AG04449 (cell line): ENCODE results near the gene PUDP.
"Not testable (repeated sequence)": the region's sequence is repeated elsewhere in the genome, so short reads cannot be mapped to it uniquely, and the experiment has no call there.

Experiments used
- CTCF ChIA-PET: fragments of 350-600 bp; formaldehyde crosslinking; extraction: SDS; loops from one replicate; lab custom pipeline; 2021; ENCODE audit warnings: antibody characterized with exemption; lab: Yijun Ruan, JAX
- POLR2A ChIA-PET: fragments of 400-600, 350-600 bp; formaldehyde crosslinking; extraction: SDS; loops from one replicate; lab custom pipeline; 2020; ENCODE audit warnings: antibody characterized with exemption, inconsistent platforms; lab: Yijun Ruan, JAX
- DNase-seq: peaks from one replicate; pipeline ENCODE4 v3.0.0-alpha.2; 2010; ENCODE audit warnings: low read depth, low spot score
- H3K4me3 ChIP-seq: 2 replicates; pipeline ENCODE4 v1.5.1; 2011; ENCODE audit warnings: low read depth, mild to moderate bottlenecking, control low read depth, low read length
- TF ChIP-seq, protein P1 (sequence below): IDR thresholded peaks from one replicate; pipeline ENCODE4 v1.5.1; 2011; ENCODE audit warnings: mild to moderate bottlenecking, moderate library complexity, low read length, control low read depth, inconsistent platforms; ENCODE audit not compliant: insufficient read depth; ENCODE audit errors: missing control alignments

Gene PUDP

DNA sequence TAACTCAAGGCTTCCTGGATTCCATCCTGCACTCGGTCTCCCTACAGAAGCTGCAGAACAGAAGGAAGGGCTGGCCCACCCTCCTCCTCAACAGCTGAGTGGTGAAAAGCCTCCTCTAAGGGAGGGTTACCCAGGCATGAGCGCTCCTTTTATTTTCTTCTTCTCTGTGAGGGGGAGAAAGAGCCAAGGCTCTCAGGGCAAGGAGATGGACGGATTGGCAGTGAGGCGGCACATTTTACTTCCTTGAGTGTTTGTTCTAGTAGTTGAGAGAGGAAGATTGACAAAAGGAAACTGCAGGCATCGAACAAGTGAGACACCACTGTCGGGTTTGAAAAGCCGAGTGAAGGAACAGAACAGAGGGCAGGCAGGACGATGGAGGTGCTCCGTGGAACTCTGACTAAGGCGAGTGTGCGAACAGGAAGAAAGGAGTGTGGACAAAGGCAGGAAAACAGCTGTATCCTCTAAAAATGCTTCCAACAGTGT is 38.9 kb downstream of the PUDP start:
- TF ChIP-seq, protein P1, sequence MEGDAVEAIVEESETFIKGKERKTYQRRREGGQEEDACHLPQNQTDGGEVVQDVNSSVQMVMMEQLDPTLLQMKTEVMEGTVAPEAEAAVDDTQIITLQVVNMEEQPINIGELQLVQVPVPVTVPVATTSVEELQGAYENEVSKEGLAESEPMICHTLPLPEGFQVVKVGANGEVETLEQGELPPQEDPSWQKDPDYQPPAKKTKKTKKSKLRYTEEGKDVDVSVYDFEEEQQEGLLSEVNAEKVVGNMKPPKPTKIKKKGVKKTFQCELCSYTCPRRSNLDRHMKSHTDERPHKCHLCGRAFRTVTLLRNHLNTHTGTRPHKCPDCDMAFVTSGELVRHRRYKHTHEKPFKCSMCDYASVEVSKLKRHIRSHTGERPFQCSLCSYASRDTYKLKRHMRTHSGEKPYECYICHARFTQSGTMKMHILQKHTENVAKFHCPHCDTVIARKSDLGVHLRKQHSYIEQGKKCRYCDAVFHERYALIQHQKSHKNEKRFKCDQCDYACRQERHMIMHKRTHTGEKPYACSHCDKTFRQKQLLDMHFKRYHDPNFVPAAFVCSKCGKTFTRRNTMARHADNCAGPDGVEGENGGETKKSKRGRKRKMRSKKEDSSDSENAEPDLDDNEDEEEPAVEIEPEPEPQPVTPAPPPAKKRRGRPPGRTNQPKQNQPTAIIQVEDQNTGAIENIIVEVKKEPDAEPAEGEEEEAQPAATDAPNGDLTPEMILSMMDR: no peak
- ChIA-PET POLR2A (no interaction called here), CTCF (no interaction called here)
- no peak for DNase-seq
- peak overlapping the region; percentile 18 for H3K4me3 ChIP-seq

DNA sequence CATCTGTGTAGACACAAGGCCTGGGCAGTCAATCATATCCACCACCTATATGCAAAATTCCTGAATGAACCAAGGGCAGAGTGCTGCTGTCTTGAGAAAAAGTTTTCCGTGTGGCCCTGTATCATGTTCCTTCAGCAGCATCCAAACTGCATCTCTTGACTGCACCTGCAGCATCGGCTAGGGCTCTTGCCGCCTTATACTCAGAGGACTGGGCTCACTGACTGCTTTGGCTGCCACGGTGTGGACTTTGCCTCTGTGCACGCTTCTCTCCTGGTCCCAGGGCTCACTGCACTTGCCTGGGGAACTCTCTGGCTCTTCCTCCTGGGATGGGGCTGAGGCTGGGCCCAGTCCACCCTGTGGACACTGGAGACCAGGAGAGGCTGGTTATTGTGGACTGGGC is 39.9 kb downstream of the PUDP start:
- ChIA-PET CTCF (no interaction called here), POLR2A (no interaction called here)
- TF ChIP-seq, protein P1: no peak
- H3K4me3 ChIP-seq: no peak overlapping the region
- DNase-seq: no peak

DNA sequence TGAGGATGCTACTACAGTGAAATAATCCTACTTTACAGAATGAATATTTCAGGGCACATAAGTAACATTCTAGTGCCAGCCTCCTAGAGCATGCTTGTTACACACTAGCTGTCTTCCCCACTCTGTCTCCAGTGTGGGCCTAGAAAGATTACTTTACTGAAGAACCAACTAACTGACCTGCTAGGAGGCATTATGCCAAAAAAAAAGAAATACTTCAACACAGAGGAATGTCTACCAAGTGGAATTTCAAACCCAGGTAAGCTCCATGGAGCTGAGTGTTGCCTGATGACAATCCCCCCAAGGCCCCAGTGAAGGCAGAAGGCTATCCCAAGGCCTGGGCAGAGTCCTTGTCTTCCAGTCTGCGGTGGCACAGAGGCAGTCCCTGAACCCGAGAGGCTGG is 41.3 kb downstream of the PUDP start:
- CTCF ChIA-PET: no interaction called here
- no peak overlapping the region for H3K4me3 ChIP-seq
- no peak for DNase-seq
- TF ChIP-seq, protein P1: no peak
- POLR2A ChIA-PET: no interaction called here

DNA sequence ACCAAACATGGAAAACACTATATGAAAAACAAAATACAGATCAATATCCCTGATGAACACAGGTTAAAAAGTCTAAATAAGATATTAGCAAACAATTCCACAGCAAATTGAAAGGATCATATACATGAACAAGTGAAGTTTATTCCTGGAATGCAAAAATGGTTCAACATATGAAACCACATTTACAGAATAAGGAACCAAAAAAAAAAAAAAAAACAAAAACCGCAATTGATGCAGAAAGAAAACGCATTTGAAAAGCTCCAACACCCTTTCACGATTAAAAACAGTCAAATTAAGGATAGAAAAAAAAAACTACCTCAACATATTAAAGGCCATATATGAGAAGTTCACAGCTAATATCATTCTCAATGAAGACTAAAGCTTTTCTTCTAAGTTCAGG is 45.8 kb downstream of the PUDP start:
- POLR2A ChIA-PET: no interaction called here
- CTCF ChIA-PET: no interaction called here
- DNase-seq: no peak
- TF ChIP-seq, protein P1: no peak
- no peak overlapping the region for H3K4me3 ChIP-seq

DNA sequence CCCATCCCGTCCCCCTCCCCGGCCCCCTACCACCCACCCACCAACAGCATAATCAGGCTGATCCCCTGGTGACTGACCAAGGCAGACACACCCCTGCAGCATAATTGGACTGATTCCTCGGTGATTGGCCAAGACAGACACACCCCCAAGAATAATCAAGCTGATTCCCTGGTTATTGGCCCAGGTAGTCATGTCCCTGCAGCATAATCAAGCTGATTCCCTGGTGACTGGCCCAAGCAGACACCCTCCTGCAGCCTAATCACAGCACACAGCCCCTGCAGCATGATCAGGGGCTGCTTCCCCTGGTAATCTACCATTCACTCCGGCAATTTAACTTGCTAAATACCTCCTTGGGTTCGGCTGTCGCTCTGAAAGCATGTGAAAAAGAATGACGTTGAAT is 47.9 kb downstream of the PUDP start:
- ChIA-PET CTCF (no interaction called here), POLR2A (no interaction called here)
- no peak for DNase-seq
- TF ChIP-seq, protein P1: no peak
- no peak overlapping the region for H3K4me3 ChIP-seq

DNA sequence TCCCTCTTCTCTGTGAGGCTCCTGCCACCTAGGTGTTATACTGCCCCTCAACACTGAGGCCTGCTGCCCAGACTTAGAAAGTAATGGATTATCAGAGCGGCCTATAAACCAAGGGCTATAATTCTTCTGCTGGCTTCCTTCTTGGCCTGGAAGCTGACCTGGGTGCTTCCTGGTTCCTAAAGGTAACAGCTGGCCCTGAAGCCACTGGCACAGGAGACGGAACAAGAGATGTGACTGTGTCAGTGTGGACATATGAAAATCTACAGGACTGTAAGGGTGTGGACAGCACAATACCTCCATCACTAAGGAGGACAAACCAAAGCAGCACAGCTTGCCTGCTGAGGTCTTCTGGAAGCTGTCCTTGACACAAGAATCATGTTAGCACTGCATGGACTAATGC is 52.3 kb downstream of the PUDP start:
- H3K4me3 ChIP-seq, DNase-seq, POLR2A ChIA-PET, CTCF ChIA-PET: not testable (repeated sequence)

DNA sequence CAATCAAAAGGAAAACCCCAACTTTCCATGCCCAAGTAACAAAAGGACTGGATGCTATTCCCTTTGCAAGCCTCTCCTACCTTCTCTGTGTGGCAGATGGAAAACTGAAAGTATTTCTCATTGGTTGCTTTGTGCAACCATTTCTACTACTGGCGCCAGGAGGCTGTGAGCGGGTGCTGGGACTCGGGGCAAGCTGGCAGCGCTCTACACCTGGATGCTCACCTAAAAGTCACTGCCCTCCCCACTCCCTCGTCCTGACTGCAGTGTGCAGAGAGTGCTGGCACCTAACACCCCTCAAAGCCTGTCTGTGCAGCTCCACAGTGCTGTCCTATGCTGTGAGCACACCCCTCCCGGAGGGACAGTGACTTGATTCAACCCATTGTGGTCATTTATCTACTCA is 54.6 kb downstream of the PUDP start:
- ChIA-PET CTCF (no interaction called here), POLR2A (no interaction called here)
- no peak for DNase-seq
- no peak overlapping the region for H3K4me3 ChIP-seq
- TF ChIP-seq, protein P1: no peak
